HG02610 (cell line): ENCODE results near the gene CHST2.

Experiments
- ATAC-seq: cut with Tn5 transposase; IDR thresholded peaks from one replicate; pipeline ENCODE4 v1.9.1; 2021; ENCODE audit warnings: mild to moderate bottlenecking, moderate library complexity; ENCODE audit not compliant: unreplicated experiment

CHST2 gene

GRCh38 chr3:143098032-143098764 lies 21.4 kb upstream of the CHST2 start:
- ATAC-seq, result no peak

- no peak for ATAC-seq
Observed at GRCh38 chr3:143099210-143099609, 20.4 kb upstream of the CHST2 start.

- ATAC-seq, result no peak
Observed at GRCh38 chr3:143099690-143100089, 19.9 kb upstream of the CHST2 start.

- no peak for ATAC-seq
Observed at GRCh38 chr3:143100451-143100850, 19.1 kb upstream of the CHST2 start.

GRCh38 chr3:143101792-143102381 lies 17.7 kb upstream of the CHST2 start:
- ATAC-seq, result no peak

- ATAC-seq, result peak; percentile 89
Observed at GRCh38 chr3:143103652-143104051, 15.9 kb upstream of the CHST2 start.

GRCh38 chr3:143105170-143105569 lies 14.4 kb upstream of the CHST2 start:
- ATAC-seq, result no peak

GRCh38 chr3:143109861-143110260 lies 9.7 kb upstream of the CHST2 start:
- no peak for ATAC-seq

- ATAC-seq, result no peak
Observed at GRCh38 chr3:143110371-143110770, 9.2 kb upstream of the CHST2 start.

- no peak for ATAC-seq
Observed at GRCh38 chr3:143118630-143119008, 952 bp upstream of the CHST2 start.

GRCh38 chr3:143119974-143120715 lies 574 bp downstream of the CHST2 start:
- ATAC-seq, result peak; percentile 13

- ATAC-seq, result peak; percentile 29
Observed at GRCh38 chr3:143120716-143121240, 1.2 kb downstream of the CHST2 start.

- peak; percentile 6 for ATAC-seq
Observed at GRCh38 chr3:143121241-143122088, 1.9 kb downstream of the CHST2 start.

GRCh38 chr3:143122089-143122430 lies 2.5 kb downstream of the CHST2 start:
- ATAC-seq, result no peak

- ATAC-seq, result no peak
Observed at GRCh38 chr3:143122608-143123352, 3.2 kb downstream of the CHST2 start.

- ATAC-seq, result peak; percentile 27
Observed at GRCh38 chr3:143123353-143123984, 3.9 kb downstream of the CHST2 start.

GRCh38 chr3:143124601-143125520 lies 5.3 kb downstream of the CHST2 start:
- ATAC-seq, result no peak

GRCh38 chr3:143127801-143128200 lies 8.2 kb downstream of the CHST2 start:
- no peak for ATAC-seq
